ENCODE results near the gene GALNT13. TPM values are rescaled to one million over a fixed set of nuclear protein-coding genes. Genes with fewer than 3 reads are reported as not detected.

Gene GALNT13
- total RNA-seq, 1 experiment from 2014 or later = not detected

DNA sequence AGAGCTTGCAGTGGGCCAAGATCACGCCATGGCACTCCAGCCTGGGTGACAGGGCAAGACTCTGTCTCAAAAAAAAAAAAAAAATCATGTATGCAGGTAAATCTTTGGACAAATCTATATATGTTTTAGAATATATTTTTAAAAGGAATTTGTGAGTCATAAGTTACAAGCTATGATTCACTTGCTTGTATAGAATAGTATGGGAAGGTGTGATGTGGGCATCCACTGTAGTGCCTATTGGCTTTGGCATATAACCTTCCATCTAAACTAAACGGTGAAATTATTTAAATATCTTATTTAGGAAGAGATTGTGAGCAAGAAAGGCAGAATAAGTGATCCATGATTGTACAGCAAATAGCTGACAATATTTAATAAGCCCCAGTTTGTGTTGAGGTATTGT is 261.1 kb downstream of the GALNT13 start:
- intact Hi-C loops (cut with micrococcal nuclease; ENCODE audit: unreplicated experiment) = no loop called here
- Mint-ChIP-seq H3K27me3 (ENCODE audit: unreplicated experiment) (no peaks in the 10 kb centered on the region), H3K27ac (ENCODE audit: unreplicated experiment) (no peak overlapping the region), H3K4me3 (ENCODE audit: low read depth, unreplicated experiment) (no peak overlapping the region), H3K4me1 (ENCODE audit: low read depth, unreplicated experiment) (no peaks in the 10 kb centered on the region), H3K9me3 (ENCODE audit: low read depth, unreplicated experiment) (no peaks in the 10 kb centered on the region), H3K36me3 (ENCODE audit: insufficient read depth, unreplicated experiment) (no peaks in the 10 kb centered on the region)
- BruUV-seq (replicated peaks) = no TSS peak
- CTCF ChIA-PET = interaction anchor here (0.7 kb wide), 1 partner anchor 43 kb away, joined by 5 read pairs; no protein-coding TSS in a partner anchor
- DNase-seq = no peak
- TF ChIP-seq, protein P1, sequence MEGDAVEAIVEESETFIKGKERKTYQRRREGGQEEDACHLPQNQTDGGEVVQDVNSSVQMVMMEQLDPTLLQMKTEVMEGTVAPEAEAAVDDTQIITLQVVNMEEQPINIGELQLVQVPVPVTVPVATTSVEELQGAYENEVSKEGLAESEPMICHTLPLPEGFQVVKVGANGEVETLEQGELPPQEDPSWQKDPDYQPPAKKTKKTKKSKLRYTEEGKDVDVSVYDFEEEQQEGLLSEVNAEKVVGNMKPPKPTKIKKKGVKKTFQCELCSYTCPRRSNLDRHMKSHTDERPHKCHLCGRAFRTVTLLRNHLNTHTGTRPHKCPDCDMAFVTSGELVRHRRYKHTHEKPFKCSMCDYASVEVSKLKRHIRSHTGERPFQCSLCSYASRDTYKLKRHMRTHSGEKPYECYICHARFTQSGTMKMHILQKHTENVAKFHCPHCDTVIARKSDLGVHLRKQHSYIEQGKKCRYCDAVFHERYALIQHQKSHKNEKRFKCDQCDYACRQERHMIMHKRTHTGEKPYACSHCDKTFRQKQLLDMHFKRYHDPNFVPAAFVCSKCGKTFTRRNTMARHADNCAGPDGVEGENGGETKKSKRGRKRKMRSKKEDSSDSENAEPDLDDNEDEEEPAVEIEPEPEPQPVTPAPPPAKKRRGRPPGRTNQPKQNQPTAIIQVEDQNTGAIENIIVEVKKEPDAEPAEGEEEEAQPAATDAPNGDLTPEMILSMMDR (IDR thresholded peaks at IDR 0.05; ENCODE audit: unreplicated experiment) = no peak

DNA sequence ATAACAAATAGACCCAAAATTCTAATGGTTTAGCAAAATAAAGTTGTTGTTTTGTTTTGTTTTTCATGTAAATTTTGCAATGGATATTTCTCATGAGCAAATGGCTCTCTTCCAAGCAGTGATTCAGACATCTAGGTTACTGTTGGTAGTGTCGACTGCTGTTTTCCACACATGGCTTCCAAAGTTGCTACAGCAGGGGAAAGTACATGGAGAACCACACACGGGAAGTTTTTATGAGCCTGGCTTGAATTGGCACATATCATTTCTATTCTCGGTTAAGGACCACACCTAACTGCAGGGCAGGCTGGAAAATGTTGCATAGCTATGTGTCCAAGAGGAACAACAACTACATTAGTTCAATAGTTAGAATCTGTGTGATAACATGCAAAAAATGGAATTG is 262.1 kb downstream of the GALNT13 start:
- intact Hi-C loops (cut with micrococcal nuclease; ENCODE audit: unreplicated experiment) = no loop called here
- Mint-ChIP-seq H3K4me3 (ENCODE audit: low read depth, unreplicated experiment) (no peak overlapping the region), H3K27me3 (ENCODE audit: unreplicated experiment) (no peaks in the 10 kb centered on the region), H3K4me1 (ENCODE audit: low read depth, unreplicated experiment) (no peaks in the 10 kb centered on the region), H3K27ac (ENCODE audit: unreplicated experiment) (no peak overlapping the region), H3K9me3 (ENCODE audit: low read depth, unreplicated experiment) (no peaks in the 10 kb centered on the region), H3K36me3 (ENCODE audit: insufficient read depth, unreplicated experiment) (no peaks in the 10 kb centered on the region)
- no TSS peak for BruUV-seq (replicated peaks)
- CTCF ChIA-PET = no interaction called here
- no peak for DNase-seq
- TF ChIP-seq, protein P1 (IDR thresholded peaks at IDR 0.05; ENCODE audit: unreplicated experiment) = no peak

DNA sequence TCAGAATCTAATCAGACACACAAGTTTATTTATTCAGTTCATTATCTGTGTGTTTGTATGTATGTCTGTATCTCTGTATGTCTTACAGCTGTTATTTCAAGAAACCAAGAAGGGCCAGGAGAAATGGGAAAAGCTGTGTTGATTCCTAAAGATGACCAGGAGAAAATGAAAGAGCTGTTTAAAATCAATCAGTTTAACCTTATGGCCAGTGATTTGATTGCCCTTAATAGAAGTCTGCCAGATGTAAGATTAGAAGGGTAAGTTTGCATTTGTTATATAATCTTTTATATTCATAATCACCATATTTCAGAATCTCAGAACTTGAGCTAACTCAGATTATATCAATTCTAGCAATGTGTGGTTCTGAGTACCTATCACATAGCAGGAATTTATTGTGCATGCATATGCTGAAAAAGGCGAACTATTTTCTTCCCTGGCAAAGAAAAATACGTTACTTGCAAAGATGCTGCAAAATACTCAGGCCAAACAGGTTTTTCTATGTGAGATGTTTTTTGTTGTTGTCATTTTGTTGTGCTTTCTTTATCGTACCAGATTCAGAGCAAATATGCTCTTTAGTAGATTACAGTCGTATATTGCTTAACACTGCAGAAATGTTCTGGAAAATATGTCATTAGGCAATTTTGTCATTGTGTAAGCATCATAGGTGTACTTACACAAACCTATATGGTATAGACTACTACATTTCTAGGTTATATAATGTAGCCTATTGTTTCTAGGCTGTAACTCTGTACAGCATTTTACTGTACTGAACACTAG is 268.7 kb downstream of the GALNT13 start:
- BruUV-seq (replicated peaks) = no TSS peak
- CTCF ChIA-PET = no interaction called here
- Mint-ChIP-seq H3K27me3 (ENCODE audit: unreplicated experiment) (no peaks in the 10 kb centered on the region), H3K9me3 (ENCODE audit: low read depth, unreplicated experiment) (no peaks in the 10 kb centered on the region), H3K4me3 (ENCODE audit: low read depth, unreplicated experiment) (no peak overlapping the region), H3K27ac (ENCODE audit: unreplicated experiment) (no peak overlapping the region), H3K36me3 (ENCODE audit: insufficient read depth, unreplicated experiment) (no peaks in the 10 kb centered on the region), H3K4me1 (ENCODE audit: low read depth, unreplicated experiment) (no peaks in the 10 kb centered on the region)
- intact Hi-C loops (cut with micrococcal nuclease; ENCODE audit: unreplicated experiment) = no loop called here
- DNase-seq = no peak
- TF ChIP-seq, protein P1 (IDR thresholded peaks at IDR 0.05; ENCODE audit: unreplicated experiment) = no peak

DNA sequence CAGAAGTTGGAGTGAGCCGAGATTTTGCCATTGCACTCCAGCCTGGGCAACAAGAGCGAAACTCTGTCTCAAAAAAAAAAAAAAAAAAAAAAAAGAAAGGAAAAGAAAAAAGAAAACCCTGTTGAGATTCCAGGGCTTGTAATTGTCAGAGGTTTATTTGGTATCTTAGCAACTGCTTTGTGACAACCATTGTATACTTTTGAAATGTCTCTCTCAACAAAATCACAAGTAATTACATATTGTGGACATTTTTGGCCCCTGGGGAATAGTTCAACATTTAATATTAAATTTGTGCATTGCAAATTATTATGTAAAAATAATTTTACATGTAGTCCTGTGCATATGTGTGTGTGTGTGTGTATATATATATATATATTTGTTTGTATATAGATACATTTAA is 270.8 kb downstream of the GALNT13 start:
- DNase-seq = no peak
- H3K4me3 Mint-ChIP-seq (ENCODE audit: low read depth, unreplicated experiment) = no peak overlapping the region
- CTCF ChIA-PET = no interaction called here
- no TSS peak for BruUV-seq (replicated peaks)
- TF ChIP-seq, protein P1 (IDR thresholded peaks at IDR 0.05; ENCODE audit: unreplicated experiment) = no peak
- no peaks in the 10 kb centered on the region for H3K9me3 Mint-ChIP-seq (ENCODE audit: low read depth, unreplicated experiment)
- no peaks in the 10 kb centered on the region for H3K36me3 Mint-ChIP-seq (ENCODE audit: insufficient read depth, unreplicated experiment)
- no peaks in the 10 kb centered on the region for H3K27me3 Mint-ChIP-seq (ENCODE audit: unreplicated experiment)
- no peak overlapping the region for H3K27ac Mint-ChIP-seq (ENCODE audit: unreplicated experiment)
- intact Hi-C loops (cut with micrococcal nuclease; ENCODE audit: unreplicated experiment) = no loop called here
- no peaks in the 10 kb centered on the region for H3K4me1 Mint-ChIP-seq (ENCODE audit: low read depth, unreplicated experiment)
